ENCODE measurements around the gene CD52.

DNA sequence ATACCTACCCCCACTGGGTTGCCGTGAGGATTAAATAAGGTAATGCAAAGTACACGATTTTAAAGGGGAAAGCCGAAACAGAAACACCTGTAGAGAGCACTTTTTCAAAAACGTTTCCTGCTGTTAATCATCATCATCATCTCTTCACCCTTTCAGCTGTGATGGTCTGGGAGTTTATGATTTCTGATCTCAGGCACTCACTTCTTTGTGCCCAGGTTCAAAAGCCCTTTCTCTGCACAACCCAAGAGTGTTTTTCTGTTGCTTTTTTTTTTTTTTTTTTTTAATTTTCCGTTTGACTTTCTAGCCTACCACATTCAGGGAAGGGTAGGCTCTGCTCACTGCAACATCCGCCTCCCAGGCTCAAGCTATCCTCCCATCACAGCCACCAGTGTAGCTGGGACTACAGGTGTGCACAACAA, 10.4 kb upstream of the CD52 start:
- no peak for TF ChIP-seq POLR2A (IDR thresholded peaks at IDR 0.05; ENCODE audit: low read length)
- TF ChIP-seq GATA1 (IDR thresholded peaks at IDR 0.05; ENCODE audit: low read depth, low read length) = no peak

All from erythroblast (primary cell).